A204.1 (cell line): ENCODE data around the gene PSMD1.
"Not testable (repeated sequence)": the region's sequence is repeated elsewhere in the genome, so short reads cannot be mapped to it uniquely, and the experiment has no call there.

Source experiments
- FAIRE-seq: peaks from 2 replicates; lab custom pipeline; 2012; peaks lifted over from hg19 to GRCh38; lab: Jason Lieb, UNC

Gene PSMD1

DNA sequence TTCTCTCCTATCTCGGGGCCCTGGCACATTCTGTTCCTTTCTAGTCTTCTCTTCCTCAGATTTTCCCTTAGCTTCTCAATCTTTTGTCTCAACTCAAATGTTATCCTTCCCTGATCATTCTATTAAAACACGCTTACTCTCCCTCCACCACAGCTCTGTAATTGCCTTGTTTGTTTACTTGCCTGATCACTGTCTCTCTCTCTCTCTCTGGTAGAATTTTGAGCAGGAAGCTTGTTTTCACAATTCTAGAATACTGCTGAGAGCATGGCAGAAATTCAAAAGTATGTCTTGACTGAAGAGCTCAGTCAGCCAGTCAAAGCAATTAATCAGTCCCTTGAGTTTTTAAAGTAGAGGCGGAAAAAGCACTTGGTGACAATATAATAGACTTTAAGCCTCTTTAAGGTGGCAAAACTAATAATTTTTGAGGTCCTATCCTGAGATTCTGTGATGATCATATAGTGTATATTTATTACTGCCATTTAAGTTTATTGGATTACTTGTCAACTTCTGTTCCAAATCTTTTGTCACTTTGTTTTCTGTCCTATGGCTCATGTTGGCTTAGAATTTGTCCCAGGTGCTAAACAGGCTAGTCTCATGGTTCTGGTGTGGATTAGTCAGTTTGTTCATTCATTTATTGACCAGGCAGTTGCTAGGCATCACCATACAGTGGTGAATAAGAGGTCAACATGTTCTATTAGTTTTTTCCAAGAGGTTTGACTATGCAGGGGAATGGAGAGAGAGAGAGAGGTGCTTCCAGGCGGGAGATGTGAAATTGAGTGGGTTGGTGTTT, 2.3 kb downstream of the PSMD1 start:
- FAIRE-seq, result no peak

DNA sequence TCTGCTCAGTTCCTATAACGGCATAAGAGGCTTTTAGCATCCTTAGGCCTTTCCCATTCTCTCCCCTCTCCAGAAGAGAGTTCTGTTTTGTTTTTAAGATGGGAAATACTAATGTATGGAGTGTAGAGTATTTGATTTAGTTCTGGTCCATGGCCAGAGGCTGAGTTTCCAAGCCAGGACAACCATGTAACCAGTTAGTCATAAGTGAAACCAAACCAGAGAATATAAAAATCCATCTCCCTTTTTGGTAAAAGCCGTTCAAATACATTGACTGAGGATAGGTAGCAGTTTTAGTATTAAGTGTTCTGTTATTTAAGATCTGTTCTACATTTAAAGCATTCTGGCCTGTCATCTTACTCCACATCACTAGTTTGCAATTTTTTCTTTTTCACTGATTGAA, 3.1 kb downstream of the PSMD1 start:
- FAIRE-seq, result no peak

GRCh38 chr2:231062776-231063175, 6.1 kb downstream of the PSMD1 start:
- no peak for FAIRE-seq

GRCh38 chr2:231063347-231063746, 6.7 kb downstream of the PSMD1 start:
- FAIRE-seq, result no peak

DNA sequence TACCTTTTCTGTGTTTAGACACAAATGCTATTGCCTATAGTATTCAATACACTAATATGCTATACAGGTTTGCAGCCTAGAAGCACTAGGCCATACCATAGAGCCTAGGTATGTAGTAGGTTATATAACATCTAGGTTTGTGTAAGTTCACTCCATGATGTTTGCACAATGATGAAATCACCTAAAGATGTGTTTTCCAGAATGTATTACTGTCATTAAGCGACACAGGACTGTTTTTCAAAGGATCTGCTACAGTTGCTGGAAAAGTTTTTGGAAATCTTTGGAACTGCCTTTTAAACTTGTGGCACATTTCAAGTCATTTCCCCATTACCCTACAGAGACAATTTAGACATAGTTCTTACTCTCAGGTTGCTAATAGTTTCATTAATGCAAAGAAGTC, 9.3 kb downstream of the PSMD1 start:
- FAIRE-seq, result no peak

DNA sequence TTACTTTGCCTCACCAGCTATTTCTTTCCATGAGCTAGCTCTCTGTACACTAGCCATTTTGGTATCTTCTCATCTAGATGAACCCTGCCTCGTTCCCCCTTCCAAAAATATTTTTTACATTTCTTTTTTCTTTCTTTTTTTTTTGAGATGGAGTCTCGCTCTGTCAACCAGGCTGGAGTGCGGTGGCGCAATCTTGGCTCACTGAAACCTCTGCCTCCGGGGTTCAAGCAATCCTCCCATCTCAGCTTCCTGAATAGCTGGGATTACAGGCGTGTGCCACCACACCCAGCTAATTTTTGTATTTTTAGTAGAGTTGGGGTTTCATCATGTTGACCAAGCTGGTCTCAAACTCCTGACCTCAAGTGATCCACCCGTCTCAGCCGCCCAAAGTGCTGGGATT, 10.9 kb downstream of the PSMD1 start:
- not testable (repeated sequence) for FAIRE-seq

- no peak for FAIRE-seq
Measured at GRCh38 chr2:231068525-231069222, 12.0 kb downstream of the PSMD1 start.

- FAIRE-seq, result peak; percentile 34
Measured at GRCh38 chr2:231069379-231070054, 12.8 kb downstream of the PSMD1 start.

DNA sequence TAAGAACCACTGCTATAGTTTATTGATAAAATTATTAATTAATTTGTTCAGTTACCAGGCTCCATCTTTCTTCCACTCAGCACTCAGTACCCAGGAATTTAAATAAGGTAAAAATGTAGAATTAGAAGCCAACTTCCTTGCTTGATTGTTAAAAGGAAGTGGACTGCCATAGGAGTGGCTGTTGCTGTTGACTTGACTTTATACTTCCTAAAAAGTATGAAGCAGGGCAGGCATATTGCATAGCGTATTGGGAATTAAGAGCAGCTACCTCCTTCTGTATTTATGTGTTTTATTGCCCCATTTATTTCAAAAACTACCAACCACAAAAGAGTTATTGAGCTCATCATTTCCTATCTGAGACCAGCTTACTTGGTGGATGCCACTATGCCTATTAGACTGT, 27.9 kb downstream of the PSMD1 start:
- FAIRE-seq, result no peak

DNA sequence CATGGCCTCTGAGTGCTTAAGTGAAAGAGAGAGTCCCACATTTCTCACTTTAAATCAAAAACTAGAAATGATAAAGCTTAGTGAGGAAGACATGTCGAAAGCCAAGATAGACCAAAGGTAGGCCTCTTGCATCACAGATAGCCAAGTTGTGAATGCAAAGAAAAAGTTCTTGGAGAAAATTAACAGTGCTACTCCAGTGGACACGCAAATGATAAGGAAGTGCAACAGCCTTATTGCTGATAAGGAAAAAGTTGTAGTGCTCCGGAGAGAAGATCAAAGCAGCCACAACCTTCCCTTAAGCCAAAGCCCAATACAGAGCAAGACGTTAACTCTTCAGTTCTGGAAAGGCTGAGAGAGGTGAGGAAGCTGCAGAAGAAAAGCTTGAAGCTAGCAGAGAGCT, 32.1 kb downstream of the PSMD1 start:
- FAIRE-seq, result no peak

DNA sequence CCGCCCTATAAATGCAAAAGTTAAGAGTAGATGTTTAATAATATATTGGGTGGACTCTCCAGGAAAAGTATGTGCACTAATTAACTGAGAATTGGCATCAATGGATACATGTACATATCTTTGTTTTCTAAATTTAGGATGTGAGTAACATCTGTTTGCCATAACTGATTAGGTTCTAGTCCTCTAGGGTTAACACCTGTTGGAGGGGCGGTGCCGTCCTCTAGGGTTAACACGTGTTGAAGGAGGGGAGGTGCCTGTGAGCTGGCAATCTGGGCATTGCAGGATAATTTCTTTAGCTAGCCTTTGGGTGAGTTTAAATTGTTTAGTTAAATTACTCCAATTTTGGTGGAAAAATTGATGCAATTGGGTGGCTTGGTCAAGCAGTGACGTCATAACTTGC, 37.3 kb downstream of the PSMD1 start:
- no peak for FAIRE-seq

DNA sequence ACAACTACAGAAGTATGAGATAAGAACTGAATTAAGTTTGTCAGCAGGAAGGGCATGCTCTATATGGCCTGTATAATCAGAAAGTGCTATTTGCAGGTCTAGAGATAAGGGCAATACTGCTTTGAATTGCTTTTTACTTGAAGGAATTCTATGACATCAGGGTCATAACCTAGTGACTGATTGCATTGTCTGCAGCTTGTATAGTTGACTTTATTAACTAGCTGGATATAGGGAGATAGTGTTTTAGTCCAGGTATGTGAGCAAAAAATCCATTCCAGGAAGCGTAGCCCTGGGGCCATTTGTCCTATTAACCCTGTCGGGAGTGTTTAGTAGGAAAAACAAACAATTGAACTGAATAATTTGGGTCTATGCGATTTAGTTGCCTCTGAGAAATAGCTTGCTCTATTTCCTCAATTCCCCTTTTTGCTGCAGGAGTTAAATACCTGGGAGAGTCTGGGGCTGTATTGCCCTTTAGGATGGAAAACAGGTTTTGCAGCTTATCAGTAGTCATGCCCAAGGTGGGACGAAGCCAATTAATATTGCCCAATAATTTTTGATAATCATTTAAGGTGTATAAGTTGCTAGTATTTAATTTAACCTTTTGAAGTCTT, 38.2 kb downstream of the PSMD1 start:
- FAIRE-seq, result no peak

GRCh38 chr2:231099918-231100317, 43.3 kb downstream of the PSMD1 start:
- no peak for FAIRE-seq

GRCh38 chr2:231100321-231100720, 43.7 kb downstream of the PSMD1 start:
- not testable (repeated sequence) for FAIRE-seq

- FAIRE-seq, result no peak
Measured at GRCh38 chr2:231100990-231101389, 44.3 kb downstream of the PSMD1 start.

DNA sequence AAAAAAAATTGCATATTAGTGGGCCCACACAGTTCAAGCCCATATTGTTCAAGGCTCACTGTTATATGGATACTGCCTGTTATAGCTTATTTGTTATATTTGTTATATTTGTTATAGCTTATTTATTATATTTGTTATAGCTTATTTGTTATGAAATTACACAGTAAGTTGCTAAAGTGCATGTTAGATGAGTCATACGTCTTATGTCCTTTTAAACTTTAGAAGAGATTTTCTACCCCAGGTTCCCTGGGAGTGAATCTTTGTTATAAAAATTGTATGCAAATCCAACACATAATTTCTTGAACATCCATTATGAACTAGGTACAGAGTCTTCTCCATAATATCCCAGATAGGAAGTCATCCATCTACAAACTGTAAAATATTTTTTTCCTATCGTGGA, 46.1 kb downstream of the PSMD1 start:
- no peak for FAIRE-seq

DNA sequence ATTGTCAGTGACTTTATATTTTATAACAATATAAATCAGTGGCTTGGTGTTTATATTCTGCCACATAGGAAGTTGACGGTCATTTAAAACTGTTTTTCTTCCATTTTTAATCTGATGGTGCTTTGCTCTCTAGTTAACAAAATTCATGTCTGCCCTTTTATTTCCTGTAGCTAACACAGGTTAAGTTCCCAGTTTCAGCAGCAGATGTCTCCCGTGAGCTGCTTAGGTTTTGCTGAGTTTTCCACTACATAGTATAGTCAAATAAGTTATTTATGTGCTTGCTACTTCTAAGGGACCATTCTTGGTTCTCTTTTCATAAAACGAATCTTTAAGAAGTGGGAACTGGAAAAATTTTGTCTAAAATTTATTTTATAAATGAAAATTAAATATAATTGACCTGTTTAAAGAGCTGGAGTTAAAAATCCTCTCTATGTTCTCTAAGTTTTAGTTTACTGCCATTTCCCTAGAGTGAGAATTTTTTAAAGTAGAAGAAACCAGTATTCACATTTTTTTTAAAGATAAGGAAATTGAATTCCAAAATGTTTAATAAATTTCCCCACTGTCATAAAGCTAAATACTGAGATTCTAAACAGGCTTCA, 47.5 kb downstream of the PSMD1 start:
- FAIRE-seq, result peak; percentile 98

- FAIRE-seq, result no peak
Measured at GRCh38 chr2:231110551-231110950, 53.9 kb downstream of the PSMD1 start.

DNA sequence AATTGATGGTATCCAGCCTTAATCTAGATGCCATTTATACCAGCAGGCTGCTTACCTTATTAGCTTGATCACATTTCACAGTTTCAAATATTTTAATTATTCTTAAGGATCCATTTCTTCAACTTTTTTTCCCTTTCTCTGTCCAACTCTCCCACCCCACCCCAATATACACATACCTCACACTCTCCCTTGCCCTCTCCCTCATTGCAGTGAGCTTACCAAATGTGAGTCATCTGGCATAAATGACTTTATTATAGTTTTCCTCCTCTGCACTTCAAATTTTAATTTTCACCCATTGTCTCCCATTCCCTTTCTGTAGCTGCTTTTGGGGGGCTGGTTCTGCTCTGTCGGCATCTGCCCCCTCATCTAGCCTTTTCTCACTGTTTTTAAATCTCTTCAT, 55.3 kb downstream of the PSMD1 start:
- FAIRE-seq, result no peak

DNA sequence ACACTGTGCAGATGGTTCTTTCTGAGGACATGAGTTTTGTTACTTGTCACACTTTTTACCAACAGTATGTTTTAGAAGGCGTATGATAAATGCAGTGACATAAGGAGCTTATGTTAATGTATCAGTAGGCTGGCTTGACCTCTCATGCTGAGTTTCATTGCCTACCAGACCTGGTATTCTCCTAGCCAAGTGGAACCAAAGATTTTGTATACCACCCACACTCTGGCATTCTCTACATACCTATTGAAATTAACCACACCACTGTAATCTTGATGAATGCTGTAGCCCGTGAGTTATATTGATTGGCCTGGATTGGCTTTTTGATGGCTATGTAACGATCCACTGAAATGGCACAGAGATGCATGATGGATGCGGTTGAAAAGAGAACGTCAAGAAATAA, 56.8 kb downstream of the PSMD1 start:
- no peak for FAIRE-seq

DNA sequence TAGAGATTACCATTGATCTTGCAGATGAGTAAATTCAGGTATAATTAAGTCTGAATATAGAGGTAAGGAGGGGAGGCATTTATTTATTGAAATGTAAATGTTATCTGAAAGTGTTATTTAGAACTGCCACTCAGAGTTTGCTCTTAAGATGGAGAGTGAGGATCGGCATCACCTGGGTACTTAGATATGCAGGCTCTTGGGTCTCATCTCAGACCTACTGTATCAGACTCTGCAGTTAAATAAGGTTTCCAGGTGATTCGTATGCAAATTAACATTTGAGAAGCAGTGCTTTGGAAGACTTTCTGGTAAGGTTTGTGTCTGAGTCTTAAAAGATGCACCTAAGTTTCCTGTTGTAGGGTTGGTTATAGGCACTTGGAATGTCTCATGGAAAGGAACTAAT, 59.0 kb downstream of the PSMD1 start:
- FAIRE-seq, result no peak

DNA sequence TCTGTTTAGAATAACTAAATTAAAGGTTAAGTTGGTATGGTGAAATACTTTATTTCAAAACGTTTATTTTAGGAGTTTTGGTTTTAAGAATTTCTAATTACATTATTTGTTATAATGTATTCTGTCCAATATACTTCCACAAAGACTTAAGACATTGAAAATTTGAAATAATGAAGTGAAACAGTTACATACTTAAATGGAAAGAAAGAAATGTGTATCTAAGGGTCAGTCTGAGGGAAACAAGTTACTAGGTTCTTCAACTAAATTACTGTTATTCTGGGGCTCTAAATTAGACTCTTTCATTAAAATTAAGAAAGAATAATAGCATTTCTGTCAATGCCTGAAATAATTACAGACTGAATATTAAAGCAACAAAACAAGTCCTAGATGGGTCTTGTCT, 60.5 kb downstream of the PSMD1 start:
- peak; percentile 88 for FAIRE-seq
